Measurements from ENCODE around the gene ARL17B. TPM values are rescaled to one million over a fixed set of nuclear protein-coding genes. Genes with fewer than 3 reads are reported as not detected.
"Not testable (repeated sequence)": the region's sequence is repeated elsewhere in the genome, so short reads cannot be mapped to it uniquely, and the experiment has no call there.

ARL17B gene
- total and polyA plus RNA-seq, 2 experiments from 2014 or later = 18.8 to 20.5 TPM

DNA sequence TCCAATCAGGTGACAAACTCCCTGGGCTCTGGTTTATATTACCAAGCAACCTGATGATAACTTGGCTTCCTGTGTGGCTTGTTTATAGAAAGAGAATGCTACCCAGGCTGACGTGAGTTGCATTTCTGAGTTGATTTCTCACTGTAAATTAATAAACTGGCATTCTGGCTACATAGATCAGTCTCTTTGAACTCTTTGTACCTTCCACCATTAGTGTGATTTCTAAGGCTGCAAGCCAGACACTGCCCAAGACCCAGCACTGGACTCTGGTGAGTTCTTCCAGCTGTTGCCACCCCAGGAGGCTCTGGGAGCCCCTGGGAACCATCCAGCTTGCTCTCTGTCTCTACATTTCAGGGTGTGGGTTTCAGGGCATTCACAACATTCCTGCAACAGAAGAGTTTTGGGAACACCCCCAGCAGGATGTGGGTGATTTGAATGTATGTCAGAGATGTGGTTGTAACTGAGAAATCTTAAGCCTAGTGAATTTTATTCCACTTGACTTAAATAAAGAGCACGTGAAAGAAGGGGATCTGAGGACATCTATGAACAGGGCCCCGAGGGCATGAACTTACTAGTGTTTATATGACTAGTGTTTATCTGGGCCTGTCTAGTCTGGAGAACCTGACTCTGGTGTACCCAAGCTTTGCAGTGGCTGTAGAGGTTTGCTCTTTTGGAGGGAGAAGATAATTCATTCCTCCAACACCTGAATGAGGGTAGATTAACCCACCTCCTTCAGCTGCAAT is 96.9 kb downstream of the ARL17B start:
- peak; percentile 43 to 92 for DNase-seq (ENCODE audit: low read depth in 1 of 2, low spot score in 1 of 2)
- Histone ChIP-seq H3K27me3 (peaks cover 69% of the 10 kb centered on the region), H3K27ac (no peak overlapping the region)

DNA sequence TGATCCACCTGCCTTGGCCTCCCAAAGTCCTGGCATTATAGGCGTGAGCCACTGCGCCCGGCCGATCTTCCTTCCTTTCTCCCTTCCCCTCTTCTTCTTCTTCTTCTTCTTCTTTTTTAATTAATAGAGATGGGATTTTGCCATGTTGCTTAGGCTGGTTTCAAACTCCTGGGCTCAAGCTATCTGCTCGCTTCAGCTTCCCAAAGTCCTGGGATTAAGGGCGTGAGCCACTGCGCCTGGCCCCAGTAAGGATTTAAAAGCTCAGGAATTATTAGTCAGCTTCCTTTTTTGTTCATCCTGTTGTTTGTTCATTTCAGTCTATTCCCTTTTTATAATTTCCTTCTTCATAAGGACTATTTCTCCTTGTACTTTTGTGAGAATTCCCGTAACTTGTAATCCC is 99.3 kb downstream of the ARL17B start:
- peaks cover 4% of the 10 kb centered on the region for H3K4me1 ChIP-seq (ENCODE audit: low read depth)
- TF ChIP-seq, protein P1, sequence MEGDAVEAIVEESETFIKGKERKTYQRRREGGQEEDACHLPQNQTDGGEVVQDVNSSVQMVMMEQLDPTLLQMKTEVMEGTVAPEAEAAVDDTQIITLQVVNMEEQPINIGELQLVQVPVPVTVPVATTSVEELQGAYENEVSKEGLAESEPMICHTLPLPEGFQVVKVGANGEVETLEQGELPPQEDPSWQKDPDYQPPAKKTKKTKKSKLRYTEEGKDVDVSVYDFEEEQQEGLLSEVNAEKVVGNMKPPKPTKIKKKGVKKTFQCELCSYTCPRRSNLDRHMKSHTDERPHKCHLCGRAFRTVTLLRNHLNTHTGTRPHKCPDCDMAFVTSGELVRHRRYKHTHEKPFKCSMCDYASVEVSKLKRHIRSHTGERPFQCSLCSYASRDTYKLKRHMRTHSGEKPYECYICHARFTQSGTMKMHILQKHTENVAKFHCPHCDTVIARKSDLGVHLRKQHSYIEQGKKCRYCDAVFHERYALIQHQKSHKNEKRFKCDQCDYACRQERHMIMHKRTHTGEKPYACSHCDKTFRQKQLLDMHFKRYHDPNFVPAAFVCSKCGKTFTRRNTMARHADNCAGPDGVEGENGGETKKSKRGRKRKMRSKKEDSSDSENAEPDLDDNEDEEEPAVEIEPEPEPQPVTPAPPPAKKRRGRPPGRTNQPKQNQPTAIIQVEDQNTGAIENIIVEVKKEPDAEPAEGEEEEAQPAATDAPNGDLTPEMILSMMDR (IDR thresholded peaks at IDR 0.05; ENCODE audit: low read depth, low read length) = no peak
- DNase-seq (ENCODE audit: low read depth in 1 of 2, low spot score in 1 of 2) = no peak
- peaks cover 54% of the 10 kb centered on the region for H3K27me3 ChIP-seq
- H3K4me3 ChIP-seq = no peak overlapping the region
- H3K9me3 ChIP-seq (ENCODE audit: low read depth) = no peaks in the 10 kb centered on the region
- no peaks in the 10 kb centered on the region for H3K36me3 ChIP-seq
- H3K27ac ChIP-seq = no peak overlapping the region

More for the DNA sequence above, 96.9 kb downstream of the ARL17B start:
- Histone ChIP-seq H3K4me1 (ENCODE audit: low read depth) (peaks cover 4% of the 10 kb centered on the region), H3K9me3 (ENCODE audit: low read depth) (no peaks in the 10 kb centered on the region), H3K4me3 (no peak overlapping the region), H3K36me3 (no peaks in the 10 kb centered on the region)
- TF ChIP-seq, protein P1 (IDR thresholded peaks at IDR 0.05; ENCODE audit: low read depth, low read length) = no peak

DNA sequence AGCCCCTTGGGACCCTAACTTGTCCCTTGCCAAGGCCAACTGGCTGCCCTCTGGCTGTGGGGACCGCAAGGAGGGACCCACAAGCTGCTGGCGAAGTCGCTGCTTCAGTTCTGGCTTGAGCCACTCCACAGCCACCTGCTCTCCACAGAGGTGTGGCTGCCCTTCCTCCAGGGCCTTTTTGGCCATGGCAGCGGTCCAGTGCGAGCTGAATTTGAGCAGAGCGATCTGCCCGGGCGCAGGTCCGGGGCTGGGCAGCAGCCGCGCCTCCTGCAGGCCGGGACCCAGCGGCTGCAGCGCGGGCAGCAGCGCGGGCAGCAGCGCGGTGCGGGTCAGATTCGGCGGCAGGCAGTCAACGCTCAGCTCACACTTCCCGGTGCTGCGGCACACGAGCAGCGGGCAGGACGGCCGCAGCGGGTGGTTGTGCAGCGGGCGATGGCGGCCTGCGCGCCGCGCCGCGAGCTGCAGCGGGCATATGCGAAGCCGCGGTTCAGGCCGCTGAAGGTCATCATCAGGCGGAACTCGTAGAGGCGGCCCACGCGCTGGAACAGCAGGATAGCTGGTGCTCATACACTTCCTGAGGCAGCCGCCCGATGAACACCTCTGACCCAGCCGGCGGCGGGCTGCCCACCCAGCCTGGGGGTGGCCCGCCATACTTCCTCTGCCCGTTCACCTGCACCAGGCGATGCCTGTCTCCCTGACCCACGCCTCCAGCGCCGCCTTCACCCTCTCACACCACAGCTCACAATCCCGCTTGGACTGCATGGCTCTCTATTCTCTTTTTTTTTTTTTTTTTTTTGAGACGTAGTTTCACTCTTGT is 101.5 kb downstream of the ARL17B start:
- not testable (repeated sequence) for H3K36me3 ChIP-seq; H3K9me3 ChIP-seq (ENCODE audit: low read depth); H3K4me1 ChIP-seq (ENCODE audit: low read depth); H3K27ac ChIP-seq
- TF ChIP-seq, protein P1 (IDR thresholded peaks at IDR 0.05; ENCODE audit: low read depth, low read length) = peak; percentile 9
- DNase-seq (ENCODE audit: low read depth in 1 of 2, low spot score in 1 of 2) = peak; percentile 35 to 71
- Histone ChIP-seq H3K4me3 (peak overlapping the region; percentile 28), H3K27me3 (peaks cover 40% of the 10 kb centered on the region)

DNA sequence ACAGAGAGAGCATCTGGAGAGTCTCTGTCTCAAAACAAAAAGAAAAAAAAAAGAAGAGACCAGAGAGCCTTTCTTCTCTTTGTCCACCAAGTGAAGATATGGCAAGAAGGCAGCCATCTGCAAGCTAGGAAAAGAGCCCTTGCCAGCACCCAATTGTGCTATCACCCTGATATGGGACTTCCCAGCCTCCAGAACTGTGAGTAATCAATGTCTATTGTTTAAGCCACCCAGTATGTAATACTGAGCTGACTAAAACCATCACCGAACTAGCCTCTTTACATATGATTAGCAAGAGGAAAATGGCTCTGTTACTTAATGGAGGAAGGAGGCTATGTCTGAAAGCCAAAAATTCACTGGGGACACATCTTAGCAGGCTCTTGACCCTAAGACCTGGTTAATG is 105.2 kb downstream of the ARL17B start:
- H3K27ac ChIP-seq; H3K9me3 ChIP-seq (ENCODE audit: low read depth); H3K4me1 ChIP-seq (ENCODE audit: low read depth); H3K4me3 ChIP-seq; DNase-seq (ENCODE audit: low read depth in 1 of 2, low spot score in 1 of 2); H3K36me3 ChIP-seq: not testable (repeated sequence)
- H3K27me3 ChIP-seq = peaks cover 18% of the 10 kb centered on the region

DNA sequence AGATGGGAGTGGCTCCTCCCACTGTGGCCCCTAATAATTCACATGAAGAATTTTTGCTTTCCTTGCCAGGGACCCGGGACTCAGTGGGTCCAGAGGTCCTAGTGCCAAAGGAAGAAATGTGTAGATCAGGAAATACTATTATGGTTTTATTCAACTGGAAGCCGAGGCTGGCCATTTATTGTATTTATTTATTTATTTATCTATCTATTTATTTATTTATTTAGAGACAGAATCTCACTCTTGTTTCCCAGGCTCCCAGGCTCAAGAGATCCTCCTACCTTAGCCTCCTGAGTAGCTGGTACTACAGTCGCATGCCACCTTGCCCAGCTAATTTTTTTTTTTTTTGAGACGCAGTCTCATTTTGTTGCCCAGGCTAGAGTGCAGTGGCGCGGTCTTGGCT is 107.4 kb downstream of the ARL17B start:
- not testable (repeated sequence) for H3K4me1 ChIP-seq (ENCODE audit: low read depth); DNase-seq (ENCODE audit: low read depth in 1 of 2, low spot score in 1 of 2); H3K27me3 ChIP-seq; H3K9me3 ChIP-seq (ENCODE audit: low read depth); H3K36me3 ChIP-seq; H3K4me3 ChIP-seq; H3K27ac ChIP-seq

DNA sequence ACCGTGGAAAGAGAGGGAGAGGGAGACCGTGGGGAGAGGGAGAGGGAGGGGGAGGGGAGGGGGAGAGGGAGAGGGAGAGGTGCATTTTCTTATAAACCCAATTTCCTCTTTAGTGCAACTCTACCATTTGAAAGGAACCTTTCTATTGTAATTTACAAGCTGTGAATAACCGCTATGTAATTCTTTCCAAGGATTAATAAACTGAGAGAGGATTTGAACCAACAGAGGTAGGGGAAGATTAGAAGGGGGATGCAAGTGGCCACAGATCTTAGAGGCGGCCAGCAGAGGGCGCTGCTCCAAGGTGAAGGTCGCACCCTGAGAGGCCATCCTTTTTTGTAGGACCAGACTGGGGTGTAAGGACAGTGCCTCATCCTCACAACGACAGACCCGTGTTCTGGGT is 107.8 kb downstream of the ARL17B start:
- H3K9me3 ChIP-seq (ENCODE audit: low read depth); H3K4me3 ChIP-seq; H3K27ac ChIP-seq; H3K36me3 ChIP-seq; H3K27me3 ChIP-seq; H3K4me1 ChIP-seq (ENCODE audit: low read depth): not testable (repeated sequence)
- TF ChIP-seq, protein P1 (IDR thresholded peaks at IDR 0.05; ENCODE audit: low read depth, low read length) = peak; percentile 64
- peak; percentile 61 to 81 for DNase-seq (ENCODE audit: low read depth in 1 of 2, low spot score in 1 of 2)

DNA sequence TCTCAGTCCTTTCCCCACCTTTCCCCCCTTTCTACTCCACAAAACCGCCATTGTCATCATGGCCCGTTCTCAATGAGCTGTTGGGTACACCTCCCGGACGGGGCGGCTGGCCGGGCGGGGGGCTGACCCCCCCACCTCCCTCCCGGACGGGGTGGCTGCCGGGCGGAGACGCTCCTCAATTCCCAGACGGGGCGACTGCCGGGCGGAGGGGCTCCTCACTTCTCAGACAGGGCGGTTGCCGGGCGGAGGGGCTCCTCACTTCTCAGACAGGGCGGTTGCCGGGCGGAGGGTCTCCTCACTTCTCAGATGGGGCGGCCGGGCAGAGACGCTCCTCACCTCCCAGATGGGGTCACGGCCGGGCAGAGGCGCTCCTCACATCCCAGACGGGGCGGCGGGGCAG is 108.8 kb downstream of the ARL17B start:
- H3K27ac ChIP-seq; H3K36me3 ChIP-seq; H3K4me1 ChIP-seq (ENCODE audit: low read depth); H3K9me3 ChIP-seq (ENCODE audit: low read depth); H3K27me3 ChIP-seq; H3K4me3 ChIP-seq; DNase-seq (ENCODE audit: low read depth in 1 of 2, low spot score in 1 of 2): not testable (repeated sequence)

DNA sequence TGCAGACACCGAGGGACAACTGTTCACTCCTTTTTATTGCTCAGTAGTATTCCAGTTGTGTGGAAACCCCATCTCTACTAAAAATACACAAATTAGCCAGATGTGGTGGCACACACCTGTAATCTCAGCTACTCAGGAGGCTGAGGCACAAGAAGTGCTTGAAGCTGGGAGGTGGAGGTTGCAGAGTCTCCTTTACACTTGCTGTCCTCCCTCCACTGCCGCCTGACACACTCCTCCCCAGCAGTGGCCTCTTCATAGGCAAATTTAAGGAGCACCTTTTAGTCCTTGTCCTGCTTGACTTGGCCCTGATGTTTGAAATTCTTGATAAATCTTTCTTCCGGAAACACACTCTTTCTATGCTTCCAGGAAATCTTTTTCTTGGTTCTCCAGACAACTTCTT is 112.4 kb downstream of the ARL17B start:
- H3K4me1 ChIP-seq (ENCODE audit: low read depth); H3K27ac ChIP-seq: not testable (repeated sequence)

DNA sequence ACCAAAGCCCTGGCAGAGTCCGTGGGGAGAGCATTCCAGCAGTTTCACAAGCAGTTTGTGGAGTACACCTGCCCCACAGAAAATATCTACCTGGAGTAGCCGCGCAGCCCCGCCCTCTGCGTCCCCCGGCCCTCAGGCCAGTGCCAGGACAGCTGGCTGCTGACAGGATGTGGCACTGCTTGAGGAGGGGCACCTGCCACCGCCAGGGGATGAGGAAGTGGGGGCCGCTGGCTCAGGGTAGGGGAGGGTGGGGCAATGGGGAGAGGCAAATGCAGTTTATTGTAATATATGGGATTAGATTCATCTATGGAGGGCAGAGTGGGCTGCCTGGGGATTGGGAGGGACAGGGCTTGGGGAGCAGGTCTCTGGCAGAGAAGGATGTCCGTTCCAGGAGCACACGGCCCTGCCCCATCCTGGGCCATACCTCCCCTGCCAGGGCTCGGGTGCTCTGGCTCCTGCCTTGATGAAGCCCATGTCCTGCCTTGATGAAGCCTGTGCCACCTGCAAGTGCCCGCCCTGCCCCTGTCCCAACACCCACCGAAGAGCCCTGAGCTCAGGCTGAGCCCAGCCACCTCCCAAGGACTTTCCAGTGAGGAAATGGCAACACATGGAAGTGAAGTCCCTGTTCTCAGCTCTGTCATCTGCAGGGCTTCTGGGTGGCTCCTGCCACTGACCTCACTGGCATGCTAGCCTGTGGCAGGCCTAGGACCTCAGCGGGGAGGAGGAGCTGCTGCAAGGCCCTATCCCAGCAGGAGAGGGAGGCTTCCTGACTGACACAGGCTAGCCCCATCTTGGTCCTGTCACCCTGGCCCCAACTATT is 116.4 kb downstream of the ARL17B start:
- DNase-seq (ENCODE audit: low read depth in 1 of 2, low spot score in 1 of 2); H3K4me1 ChIP-seq (ENCODE audit: low read depth); H3K4me3 ChIP-seq; H3K36me3 ChIP-seq; H3K27ac ChIP-seq; H3K9me3 ChIP-seq (ENCODE audit: low read depth); H3K27me3 ChIP-seq: not testable (repeated sequence)

More for the DNA sequence above, 112.4 kb downstream of the ARL17B start:
- not testable (repeated sequence) for H3K27me3 ChIP-seq; DNase-seq (ENCODE audit: low read depth in 1 of 2, low spot score in 1 of 2); H3K9me3 ChIP-seq (ENCODE audit: low read depth); H3K4me3 ChIP-seq; H3K36me3 ChIP-seq
